ENCODE measurements around the gene CDK9.

CDK9 gene

GRCh38 chr9:127771570-127772189, 14.2 kb upstream of the CDK9 start:
- H3K4me3 ChIP-seq (ENCODE audit: low read depth, low read length), result peak overlapping the region; percentile 37
- peaks cover 11% of the 10 kb centered on the region for H3K4me1 ChIP-seq
- no peak for DNase-seq
- H3K9me3 ChIP-seq, result no peaks in the 10 kb centered on the region
- no peaks in the 10 kb centered on the region for H3K36me3 ChIP-seq
- no peaks in the 10 kb centered on the region for H3K27me3 ChIP-seq
- no peak for TF ChIP-seq CTCF (IDR thresholded peaks at IDR 0.05; ENCODE audit: low read depth, low read length)

GRCh38 chr9:127772603-127773002, 13.2 kb upstream of the CDK9 start:
- H3K4me3 ChIP-seq (ENCODE audit: low read depth, low read length), result no peak overlapping the region
- no peaks in the 10 kb centered on the region for H3K9me3 ChIP-seq
- H3K36me3 ChIP-seq, result no peaks in the 10 kb centered on the region
- TF ChIP-seq CTCF (IDR thresholded peaks at IDR 0.05; ENCODE audit: low read depth, low read length), result no peak
- no peak for DNase-seq
- no peaks in the 10 kb centered on the region for H3K27me3 ChIP-seq
- peaks cover 11% of the 10 kb centered on the region for H3K4me1 ChIP-seq

DNA sequence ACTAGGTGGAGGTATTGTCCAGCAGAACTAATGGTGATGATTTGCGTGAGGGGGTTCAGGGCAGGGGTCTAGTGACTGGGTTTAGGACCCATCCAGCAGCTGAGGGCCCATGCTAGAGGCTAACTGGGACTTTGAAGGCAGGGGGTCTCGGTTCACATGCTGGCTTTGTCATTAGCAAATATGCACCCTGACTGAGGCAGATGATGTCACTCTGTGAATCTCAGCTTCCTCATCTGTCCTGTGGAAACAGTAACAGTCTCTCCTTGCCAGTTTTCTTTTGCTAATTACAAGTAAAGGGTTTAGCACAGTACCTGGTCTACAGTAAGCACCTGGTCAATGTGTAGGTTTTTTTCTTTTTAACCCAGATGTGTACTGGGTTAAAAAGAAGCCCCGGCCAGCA, 12.6 kb upstream of the CDK9 start:
- DNase-seq, result no peak
- Histone ChIP-seq H3K36me3 (no peaks in the 10 kb centered on the region), H3K27me3 (no peaks in the 10 kb centered on the region), H3K4me1 (peaks cover 4% of the 10 kb centered on the region), H3K4me3 (ENCODE audit: low read depth, low read length) (no peak overlapping the region), H3K9me3 (no peaks in the 10 kb centered on the region)
- no peak for TF ChIP-seq CTCF (IDR thresholded peaks at IDR 0.05; ENCODE audit: low read depth, low read length)

GRCh38 chr9:127773981-127774380, 11.9 kb upstream of the CDK9 start:
- Histone ChIP-seq H3K36me3 (no peaks in the 10 kb centered on the region), H3K4me1 (peaks cover 9% of the 10 kb centered on the region), H3K9me3 (no peaks in the 10 kb centered on the region), H3K4me3 (ENCODE audit: low read depth, low read length) (no peak overlapping the region), H3K27me3 (no peaks in the 10 kb centered on the region)
- no peak for TF ChIP-seq CTCF (IDR thresholded peaks at IDR 0.05; ENCODE audit: low read depth, low read length)
- no peak for DNase-seq

GRCh38 chr9:127776195-127776923, 9.5 kb upstream of the CDK9 start:
- H3K27me3 ChIP-seq, result no peaks in the 10 kb centered on the region
- H3K9me3 ChIP-seq, result no peaks in the 10 kb centered on the region
- H3K4me1 ChIP-seq, result peaks cover 19% of the 10 kb centered on the region
- no peak for TF ChIP-seq CTCF (IDR thresholded peaks at IDR 0.05; ENCODE audit: low read depth, low read length)
- no peak overlapping the region for H3K4me3 ChIP-seq (ENCODE audit: low read depth, low read length)
- no peaks in the 10 kb centered on the region for H3K36me3 ChIP-seq
- no peak for DNase-seq

DNA sequence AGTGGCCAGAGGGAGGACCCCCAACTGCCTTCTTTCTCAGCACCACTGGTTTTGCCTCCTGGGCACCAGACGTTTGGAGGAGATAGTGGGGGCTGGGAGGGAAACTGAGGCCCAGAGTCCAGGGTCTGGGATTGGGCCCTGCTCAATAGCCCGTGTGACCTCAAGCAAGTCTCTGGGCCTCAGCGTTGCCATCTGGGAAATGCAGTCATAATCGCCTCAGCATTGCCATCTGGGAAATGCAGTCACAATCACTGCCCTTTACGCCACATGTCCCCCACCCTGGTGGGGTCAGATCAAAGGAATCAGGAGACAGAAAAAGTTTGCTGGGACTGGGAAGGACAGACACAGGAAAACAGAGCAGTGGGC, 8.9 kb upstream of the CDK9 start:
- H3K4me1 ChIP-seq, result peaks cover 19% of the 10 kb centered on the region
- no peaks in the 10 kb centered on the region for H3K27me3 ChIP-seq
- no peaks in the 10 kb centered on the region for H3K9me3 ChIP-seq
- no peak for TF ChIP-seq CTCF (IDR thresholded peaks at IDR 0.05; ENCODE audit: low read depth, low read length)
- H3K4me3 ChIP-seq (ENCODE audit: low read depth, low read length), result no peak overlapping the region
- no peak for DNase-seq
- H3K36me3 ChIP-seq, result no peaks in the 10 kb centered on the region

All from BE2C (cell line).